Measurements from ENCODE around the gene PEX6.

DNA sequence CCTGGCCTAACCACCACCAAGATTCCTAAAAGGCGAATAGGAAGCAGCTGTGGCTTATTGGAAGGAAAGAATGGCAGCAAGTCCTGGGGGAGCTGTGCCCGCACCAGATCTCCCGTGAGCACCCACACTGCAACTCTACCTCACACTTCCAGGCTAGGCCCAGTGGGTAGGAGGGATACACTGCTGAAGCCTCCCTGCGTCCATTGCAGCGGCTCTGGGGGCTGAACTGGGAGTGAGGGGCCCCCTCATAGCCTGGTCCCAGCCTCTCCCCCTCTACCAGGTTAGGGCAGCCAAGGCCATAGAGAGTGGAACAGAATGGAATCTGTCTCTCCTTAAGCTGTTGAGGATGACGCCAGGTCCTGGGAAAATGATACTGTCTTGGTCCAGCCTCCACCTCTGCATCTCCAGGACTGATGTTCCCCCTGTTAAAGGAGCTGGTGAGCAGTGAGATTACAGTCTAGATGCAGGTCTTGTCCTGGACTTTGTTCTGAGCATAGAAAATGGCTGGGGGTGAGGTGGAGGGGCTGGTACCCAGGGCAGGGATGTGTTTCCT, 38.4 kb downstream of the PEX6 start:
- TF ChIP-seq, protein P1, sequence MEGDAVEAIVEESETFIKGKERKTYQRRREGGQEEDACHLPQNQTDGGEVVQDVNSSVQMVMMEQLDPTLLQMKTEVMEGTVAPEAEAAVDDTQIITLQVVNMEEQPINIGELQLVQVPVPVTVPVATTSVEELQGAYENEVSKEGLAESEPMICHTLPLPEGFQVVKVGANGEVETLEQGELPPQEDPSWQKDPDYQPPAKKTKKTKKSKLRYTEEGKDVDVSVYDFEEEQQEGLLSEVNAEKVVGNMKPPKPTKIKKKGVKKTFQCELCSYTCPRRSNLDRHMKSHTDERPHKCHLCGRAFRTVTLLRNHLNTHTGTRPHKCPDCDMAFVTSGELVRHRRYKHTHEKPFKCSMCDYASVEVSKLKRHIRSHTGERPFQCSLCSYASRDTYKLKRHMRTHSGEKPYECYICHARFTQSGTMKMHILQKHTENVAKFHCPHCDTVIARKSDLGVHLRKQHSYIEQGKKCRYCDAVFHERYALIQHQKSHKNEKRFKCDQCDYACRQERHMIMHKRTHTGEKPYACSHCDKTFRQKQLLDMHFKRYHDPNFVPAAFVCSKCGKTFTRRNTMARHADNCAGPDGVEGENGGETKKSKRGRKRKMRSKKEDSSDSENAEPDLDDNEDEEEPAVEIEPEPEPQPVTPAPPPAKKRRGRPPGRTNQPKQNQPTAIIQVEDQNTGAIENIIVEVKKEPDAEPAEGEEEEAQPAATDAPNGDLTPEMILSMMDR (optimal IDR thresholded peaks at IDR 0.05 in 1 of 3, IDR thresholded peaks at IDR 0.05 in 1 of 3, conservative IDR thresholded peaks at IDR 0.05 in 1 of 3; ENCODE audit: extremely low read depth in 1 of 3, insufficient read depth in 2 of 3, low read length in 3 of 3) = no peak
- TF ChIP-seq EZH2 (IDR thresholded peaks at IDR 0.05; ENCODE audit: low read length) = no peak

Data from keratinocyte (primary cell).